HepG2 (cell line): Measurements from ENCODE around the gene CDC42SE1. TPM values are rescaled to one million over a fixed set of nuclear protein-coding genes. Genes with fewer than 3 reads are reported as not detected.
A peak's percentile ranks its signal among the peaks of the same experiment; 100 is the strongest.

ENCODE experiments used
- ATAC-seq: fragments of 200-7000 bp; cut with Tn5 transposase; 3 replicates; pipeline ENCODE4 v1.9.1; 2020; ENCODE audit warnings: mild to moderate bottlenecking, moderate library complexity
- BruUV-seq: library from RNA; stranded (reverse); fragments of 400-500 nt; replicated peaks from 2 replicates; lab custom pipeline; 2021; lab: Mats Ljungman, UMichigan
- CTCF ChIA-PET: fragments of 300-600 bp; formaldehyde crosslinking; extraction: SDS; loops from one replicate; lab custom pipeline; 2021; ENCODE audit warnings: low total read pairs, inconsistent platforms, low intra/inter-chr PET ratio; lab: Yijun Ruan, JAX
- POLR2A ChIA-PET: fragments of 350-600 bp; sonication (Branson Sonifier 250); formaldehyde crosslinking; loops from one replicate; lab custom pipeline; 2020; ENCODE audit warnings: antibody characterized with exemption, inconsistent platforms; lab: Yijun Ruan, JAX
- DNase-seq: peaks from one replicate; pipeline ENCODE4 v3.0.0-alpha.2; 2015; ENCODE audit warnings: low spot score
- FAIRE-seq: peaks from 3 replicates; lab custom pipeline; 2011; peaks lifted over from hg19 to GRCh38; lab: Jason Lieb, UNC
- H2AFZ ChIP-seq: one replicate; pipeline ENCODE4 v1.6.1; 2011; ENCODE audit warnings: low read length, inconsistent platforms
- H3K27ac ChIP-seq: fragments of 300-600 bp; 3 replicates; pipeline ENCODE4 v1.8.0; 2011; ENCODE audit warnings: mixed run types, mild to moderate bottlenecking, mixed read lengths, low read length, inconsistent platforms; ENCODE audit not compliant: insufficient read depth; ENCODE audit errors: extremely low read length
- H3K27me3 ChIP-seq, 2 experiments: fragments of 200-600 bp in 1 of 2; 2 replicates in 1 of 2; 3 replicates in 1 of 2; pipeline versions ENCODE4 v1.6.0 to v1.8.0; 2011; ENCODE audit warnings: low read length in 2 of 2, mild to moderate bottlenecking in 2 of 2, moderate library complexity in 2 of 2, inconsistent platforms in 1 of 2; ENCODE audit not compliant: insufficient read depth in 2 of 2, control insufficient read depth in 1 of 2
- H3K36me3 ChIP-seq, 2 experiments: fragments of 200-600 bp in 1 of 2; replicated peaks in 1 of 2; 2 replicates in 1 of 2; 3 replicates in 1 of 2; pipeline versions ENCODE4 v1.5.1 to v1.8.0; 2011; ENCODE audit warnings: low read length in 2 of 2, inconsistent platforms in 1 of 2; ENCODE audit not compliant: insufficient read depth in 2 of 2, control insufficient read depth in 1 of 2
- H3K4me1 ChIP-seq: 2 replicates; pipeline ENCODE4 v1.5.1; 2012; ENCODE audit warnings: low read length, inconsistent platforms; ENCODE audit not compliant: insufficient read depth
- H3K4me2 ChIP-seq: 2 replicates; pipeline ENCODE4 v1.6.0; 2011; ENCODE audit warnings: low read depth, low read length, inconsistent platforms
- H3K4me3 ChIP-seq, 3 experiments: fragments of 200-600 bp in 1 of 3; sonication (generic), shearing (Covaris generic) in 1 of 3; replicated peaks in 1 of 3; 2 replicates each; pipeline ENCODE4 v1.5.1; 2011 to 2016; ENCODE audit warnings: low read length in 3 of 3, inconsistent platforms in 2 of 3, low read depth in 2 of 3, mild to moderate bottlenecking in 2 of 3, control low read depth in 1 of 3, mixed read lengths in 1 of 3; ENCODE audit not compliant: insufficient read depth in 1 of 3
- H3K79me2 ChIP-seq: one replicate; pipeline ENCODE4 v1.6.1; 2011; ENCODE audit warnings: low read length, inconsistent platforms; ENCODE audit not compliant: insufficient read depth
- H3K9ac ChIP-seq: 2 replicates; pipeline ENCODE4 v1.6.0; 2011; ENCODE audit warnings: mild to moderate bottlenecking, low read depth, low read length, inconsistent platforms; ENCODE audit not compliant: insufficient read depth
- H3K9me3 ChIP-seq: 2 replicates; pipeline ENCODE4 v1.5.1; 2012; ENCODE audit warnings: mild to moderate bottlenecking, low read length
- H4K20me1 ChIP-seq: 2 replicates; pipeline ENCODE4 v1.6.0; 2011; ENCODE audit warnings: inconsistent platforms, mild to moderate bottlenecking, low read length, moderate library complexity; ENCODE audit not compliant: insufficient read depth
- HNRNPK ChIP-seq: fragments of 200-400 bp; formaldehyde crosslinking; IDR thresholded peaks from 2 replicates; pipeline ENCODE4 v1.6.1; 2018; ENCODE audit warnings: low read length, low read depth, moderate library complexity, mild to moderate bottlenecking; ENCODE audit not compliant: poor library complexity, severe bottlenecking
- KLF16 ChIP-seq, 2 experiments: sonication (generic) in 1 of 2; formaldehyde crosslinking in 1 of 2; IDR thresholded peaks; 2 replicates each; pipeline versions ENCODE4 v1.6.1 to v1.8.0; 2016 to 2023; ENCODE audit warnings: missing genetic modification reagents in 2 of 2, missing compliant biosample characterization in 1 of 2
- PCBP1 ChIP-seq: fragments of 200-400 bp; formaldehyde crosslinking; IDR thresholded peaks from 2 replicates; pipeline ENCODE4 v1.6.1; 2017; ENCODE audit warnings: mild to moderate bottlenecking, low read depth, low read length, borderline replicate concordance
- RAD21 ChIP-seq: fragments of 450-650 bp; formaldehyde crosslinking; IDR thresholded peaks from 2 replicates; pipeline ENCODE4 v1.5.0; 2020; ENCODE audit warnings: mild to moderate bottlenecking
- SIN3B ChIP-seq: fragments of 150-350 bp; IDR thresholded peaks from 2 replicates; pipeline ENCODE4 v1.6.1; 2014; ENCODE audit warnings: low read length
- SPEN ChIP-seq: sonication (generic); formaldehyde crosslinking; IDR thresholded peaks from 2 replicates; pipeline ENCODE4 v1.5.1; 2020; ENCODE audit warnings: low read depth, mild to moderate bottlenecking, missing genetic modification reagents
- YY1 ChIP-seq: IDR thresholded peaks from 2 replicates; pipeline ENCODE4 v1.6.1; 2011; ENCODE audit warnings: low read length, low read depth, moderate library complexity, mild to moderate bottlenecking; ENCODE audit not compliant: insufficient read depth, insufficient replicate concordance
- WGBS: methylation state at CpG from one replicate; pipeline ENCODE4 v1.1.6; 2017; ENCODE audit warnings: low lambda C conversion rate; 5-methylcytosine and 5-hydroxymethylcytosine counted together
- in situ Hi-C: cut with HindIII; loops from 2 replicates; pipeline ENCODE4 v1.10.0; 2017; ENCODE audit warnings: low pct_unique_long_range_greater_than_20kb; ENCODE audit not compliant: extremely low pct_ligation_motif_present
- intact Hi-C: fragments of 100-400 bp; cut with micrococcal nuclease; formaldehyde crosslinking; loops from one replicate; pipeline ENCODE4 v1.10.0; 2022; ENCODE audit not compliant: unreplicated experiment
- polyA plus RNA-seq, 8 experiments: library from polyadenylated mRNA; depleted of rRNA in 3 of 8; stranded (reverse) in 7 of 8; unstranded in 1 of 8; fragments of >200 nt; fragmentation: Illumina TruSeq in 4 of 8; extraction: Trizol in 4 of 8; gene quantifications; 2 replicates each; pipeline versions ENCODE4 v1.2.1 to v1.2.3, GENCODE V29; 2011 to 2016; ENCODE audit warnings: low read depth in 4 of 8, missing spikeins in 1 of 8, mixed read lengths in 1 of 8; ENCODE audit not compliant: insufficient read depth in 1 of 8
- total RNA-seq, 5 experiments: library from RNA; depleted of rRNA; stranded (reverse); fragments of >200 nt; fragmentation: Illumina TruSeq; extraction: Trizol; gene quantifications; 2 replicates each; pipeline ENCODE4 v1.2.3, GENCODE V29; 2016; ENCODE audit warnings: low read depth in 1 of 5
- TF ChIP-seq, protein P1 (sequence below): sonication (generic); IDR thresholded peaks from 2 replicates; pipeline ENCODE4 v1.6.1; 2016; ENCODE audit warnings: low read depth, borderline replicate concordance
- TF ChIP-seq, protein P2 (sequence below): sonication (generic); formaldehyde crosslinking; IDR thresholded peaks from 2 replicates; pipeline ENCODE4 v1.4.0; 2020; ENCODE audit warnings: missing genetic modification reagents
- TF ChIP-seq, protein P3 (sequence below): sonication (generic); formaldehyde crosslinking; IDR thresholded peaks from 2 replicates; pipeline ENCODE4 v1.4.0; 2020; ENCODE audit warnings: missing genetic modification reagents
- TF ChIP-seq, protein P4 (sequence below): sonication (generic); formaldehyde crosslinking; IDR thresholded peaks from 2 replicates; pipeline ENCODE4 v1.5.0; 2020; ENCODE audit warnings: mild to moderate bottlenecking, missing genetic modification reagents, moderate library complexity

CDC42SE1 gene
- total and polyA plus RNA-seq, 2 of the 13 experiments (the other 11 are each of a cell fraction or from before 2014, with no cell fraction given), result 17.6 to 17.9 TPM

- TF ChIP-seq SIN3B (no peak), SPEN (no peak)
Measured at GRCh38 chr1:151072224-151072623, 12.8 kb upstream of the CDC42SE1 start (continued).

DNA sequence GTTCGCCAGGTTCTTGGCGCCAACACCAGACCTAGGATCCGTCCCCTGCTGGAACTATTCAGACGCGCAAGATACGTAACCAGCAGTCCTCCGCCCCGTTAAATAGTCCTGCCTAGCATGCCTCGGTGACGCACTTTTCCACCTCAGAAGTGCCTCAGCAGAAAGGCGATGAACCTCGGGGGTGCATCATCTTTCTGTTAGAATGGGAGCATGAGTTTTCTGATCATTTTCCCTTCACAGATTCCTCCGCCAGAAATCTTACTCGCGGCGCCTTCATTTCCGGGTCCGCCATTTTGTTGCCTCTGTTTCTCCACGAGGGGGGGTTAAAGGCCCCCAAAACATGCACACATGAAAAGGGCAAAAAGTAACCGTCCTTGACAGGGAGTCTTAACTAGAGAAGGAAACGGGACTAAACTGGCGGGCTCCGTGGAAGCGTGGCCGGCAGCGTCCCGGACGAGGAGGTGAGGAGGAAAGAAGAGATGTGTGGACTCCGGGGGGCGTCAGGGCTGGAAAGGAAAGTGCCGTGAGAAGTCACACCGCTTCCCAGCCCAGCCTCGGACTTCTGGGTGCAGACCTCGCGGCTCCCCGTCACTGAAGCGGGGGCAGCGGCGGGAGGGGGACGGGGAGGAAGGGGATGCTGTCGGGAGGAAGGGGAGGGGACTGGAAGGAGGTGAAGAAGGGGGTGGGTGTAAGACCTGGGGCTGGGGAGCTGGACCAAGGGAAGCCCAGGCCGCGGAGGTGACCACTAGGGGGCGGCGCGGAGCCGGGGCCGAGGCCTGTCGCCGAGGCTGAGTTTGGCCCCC, 11.3 kb upstream of the CDC42SE1 start, which contains the start of gene GABPB2:
GABPB2 (plus strand) TSS at position 288 of the 803 bp plus-strand sequence. CDS start 17,429 bp downstream, outside the sequence.
- Histone ChIP-seq H3K27ac (no peak within 1 kb of the TSS), H3K79me2 (no peaks in the 10 kb centered on the region), H4K20me1 (no peaks in the 10 kb centered on the region), H3K9me3 (no peaks in the 10 kb centered on the region), H3K36me3 (no peaks in the 10 kb centered on the region), H3K4me2 (peak within 1 kb of the TSS; percentile 70), H3K4me3 (peak within 1 kb of the TSS; percentile 4 to 61 (median 36); a peak in 5 of 6 replicates), H2AFZ (peak within 1 kb of the TSS; percentile 15), H3K27me3 (no peaks in the 10 kb centered on the region), H3K4me1 (peaks cover 25% of the 10 kb centered on the region), H3K9ac (0 out of 2 replicates have a peak within 1 kb of the TSS, but pooled peaks have one; percentile 29)
- ATAC-seq, result peak; percentile 83
- no TSS peak for BruUV-seq
- in situ Hi-C loops (no loop called here), intact Hi-C loops (no loop called here)
- DNase-seq, result no peak
- CTCF ChIA-PET, result no interaction called here
- POLR2A ChIA-PET, result no interaction called here
- 57% methylated on average over 50 of the region's 50 CpGs for WGBS
- FAIRE-seq, result no peak
- TF ChIP-seq, protein P1, sequence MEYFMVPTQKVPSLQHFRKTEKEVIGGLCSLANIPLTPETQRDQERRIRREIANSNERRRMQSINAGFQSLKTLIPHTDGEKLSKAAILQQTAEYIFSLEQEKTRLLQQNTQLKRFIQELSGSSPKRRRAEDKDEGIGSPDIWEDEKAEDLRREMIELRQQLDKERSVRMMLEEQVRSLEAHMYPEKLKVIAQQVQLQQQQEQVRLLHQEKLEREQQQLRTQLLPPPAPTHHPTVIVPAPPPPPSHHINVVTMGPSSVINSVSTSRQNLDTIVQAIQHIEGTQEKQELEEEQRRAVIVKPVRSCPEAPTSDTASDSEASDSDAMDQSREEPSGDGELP, result no peak
- TF ChIP-seq RAD21 (peak; percentile 24; the same call in 1 of the 2 replicates), YY1 (peak; percentile 45), KLF16 (CRISPR knock-in tag; IDR thresholded peaks at IDR 0.05) (no peak), HNRNPK (peak; percentile 78), PCBP1 (0 out of 2 replicates have a peak, but pooled peaks have one; percentile 43)
- TF ChIP-seq, protein P2, sequence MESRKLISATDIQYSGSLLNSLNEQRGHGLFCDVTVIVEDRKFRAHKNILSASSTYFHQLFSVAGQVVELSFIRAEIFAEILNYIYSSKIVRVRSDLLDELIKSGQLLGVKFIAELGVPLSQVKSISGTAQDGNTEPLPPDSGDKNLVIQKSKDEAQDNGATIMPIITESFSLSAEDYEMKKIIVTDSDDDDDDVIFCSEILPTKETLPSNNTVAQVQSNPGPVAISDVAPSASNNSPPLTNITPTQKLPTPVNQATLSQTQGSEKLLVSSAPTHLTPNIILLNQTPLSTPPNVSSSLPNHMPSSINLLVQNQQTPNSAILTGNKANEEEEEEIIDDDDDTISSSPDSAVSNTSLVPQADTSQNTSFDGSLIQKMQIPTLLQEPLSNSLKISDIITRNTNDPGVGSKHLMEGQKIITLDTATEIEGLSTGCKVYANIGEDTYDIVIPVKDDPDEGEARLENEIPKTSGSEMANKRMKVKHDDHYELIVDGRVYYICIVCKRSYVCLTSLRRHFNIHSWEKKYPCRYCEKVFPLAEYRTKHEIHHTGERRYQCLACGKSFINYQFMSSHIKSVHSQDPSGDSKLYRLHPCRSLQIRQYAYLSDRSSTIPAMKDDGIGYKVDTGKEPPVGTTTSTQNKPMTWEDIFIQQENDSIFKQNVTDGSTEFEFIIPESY (CRISPR knock-in tag), result 0 out of 2 replicates have a peak, but pooled peaks have one; percentile 2
- TF ChIP-seq, protein P3, sequence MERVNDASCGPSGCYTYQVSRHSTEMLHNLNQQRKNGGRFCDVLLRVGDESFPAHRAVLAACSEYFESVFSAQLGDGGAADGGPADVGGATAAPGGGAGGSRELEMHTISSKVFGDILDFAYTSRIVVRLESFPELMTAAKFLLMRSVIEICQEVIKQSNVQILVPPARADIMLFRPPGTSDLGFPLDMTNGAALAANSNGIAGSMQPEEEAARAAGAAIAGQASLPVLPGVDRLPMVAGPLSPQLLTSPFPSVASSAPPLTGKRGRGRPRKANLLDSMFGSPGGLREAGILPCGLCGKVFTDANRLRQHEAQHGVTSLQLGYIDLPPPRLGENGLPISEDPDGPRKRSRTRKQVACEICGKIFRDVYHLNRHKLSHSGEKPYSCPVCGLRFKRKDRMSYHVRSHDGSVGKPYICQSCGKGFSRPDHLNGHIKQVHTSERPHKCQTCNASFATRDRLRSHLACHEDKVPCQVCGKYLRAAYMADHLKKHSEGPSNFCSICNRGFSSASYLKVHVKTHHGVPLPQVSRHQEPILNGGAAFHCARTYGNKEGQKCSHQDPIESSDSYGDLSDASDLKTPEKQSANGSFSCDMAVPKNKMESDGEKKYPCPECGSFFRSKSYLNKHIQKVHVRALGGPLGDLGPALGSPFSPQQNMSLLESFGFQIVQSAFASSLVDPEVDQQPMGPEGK (CRISPR knock-in tag), result 0 out of 2 replicates have a peak, but pooled peaks have one; percentile 26
- TF ChIP-seq, protein P4, sequence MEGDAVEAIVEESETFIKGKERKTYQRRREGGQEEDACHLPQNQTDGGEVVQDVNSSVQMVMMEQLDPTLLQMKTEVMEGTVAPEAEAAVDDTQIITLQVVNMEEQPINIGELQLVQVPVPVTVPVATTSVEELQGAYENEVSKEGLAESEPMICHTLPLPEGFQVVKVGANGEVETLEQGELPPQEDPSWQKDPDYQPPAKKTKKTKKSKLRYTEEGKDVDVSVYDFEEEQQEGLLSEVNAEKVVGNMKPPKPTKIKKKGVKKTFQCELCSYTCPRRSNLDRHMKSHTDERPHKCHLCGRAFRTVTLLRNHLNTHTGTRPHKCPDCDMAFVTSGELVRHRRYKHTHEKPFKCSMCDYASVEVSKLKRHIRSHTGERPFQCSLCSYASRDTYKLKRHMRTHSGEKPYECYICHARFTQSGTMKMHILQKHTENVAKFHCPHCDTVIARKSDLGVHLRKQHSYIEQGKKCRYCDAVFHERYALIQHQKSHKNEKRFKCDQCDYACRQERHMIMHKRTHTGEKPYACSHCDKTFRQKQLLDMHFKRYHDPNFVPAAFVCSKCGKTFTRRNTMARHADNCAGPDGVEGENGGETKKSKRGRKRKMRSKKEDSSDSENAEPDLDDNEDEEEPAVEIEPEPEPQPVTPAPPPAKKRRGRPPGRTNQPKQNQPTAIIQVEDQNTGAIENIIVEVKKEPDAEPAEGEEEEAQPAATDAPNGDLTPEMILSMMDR (CRISPR knock-in tag), result peak; percentile 67
